ENCODE results near the gene ZNF581. TPM values are rescaled to one million over a fixed set of nuclear protein-coding genes. Genes with fewer than 3 reads are reported as not detected.

The ZNF581 gene
- total RNA-seq, 4 donors from 2014 or later, result 20.1 to 27.3 (median 22.8) TPM

- intact Hi-C loops (cut with DNase I; ENCODE audit: low total_unique reads), result no loop called here
- 62 to 68% methylated on average over 10 to 11 of the region's 11 CpGs for WGBS, 2 donors
- H3K4me3 ChIP-seq (ENCODE audit: low read depth, poor library complexity, severe bottlenecking), result no peak overlapping the region
- no peak for TF ChIP-seq POLR2A (IDR thresholded peaks at IDR 0.05)
- TF ChIP-seq, protein P1, sequence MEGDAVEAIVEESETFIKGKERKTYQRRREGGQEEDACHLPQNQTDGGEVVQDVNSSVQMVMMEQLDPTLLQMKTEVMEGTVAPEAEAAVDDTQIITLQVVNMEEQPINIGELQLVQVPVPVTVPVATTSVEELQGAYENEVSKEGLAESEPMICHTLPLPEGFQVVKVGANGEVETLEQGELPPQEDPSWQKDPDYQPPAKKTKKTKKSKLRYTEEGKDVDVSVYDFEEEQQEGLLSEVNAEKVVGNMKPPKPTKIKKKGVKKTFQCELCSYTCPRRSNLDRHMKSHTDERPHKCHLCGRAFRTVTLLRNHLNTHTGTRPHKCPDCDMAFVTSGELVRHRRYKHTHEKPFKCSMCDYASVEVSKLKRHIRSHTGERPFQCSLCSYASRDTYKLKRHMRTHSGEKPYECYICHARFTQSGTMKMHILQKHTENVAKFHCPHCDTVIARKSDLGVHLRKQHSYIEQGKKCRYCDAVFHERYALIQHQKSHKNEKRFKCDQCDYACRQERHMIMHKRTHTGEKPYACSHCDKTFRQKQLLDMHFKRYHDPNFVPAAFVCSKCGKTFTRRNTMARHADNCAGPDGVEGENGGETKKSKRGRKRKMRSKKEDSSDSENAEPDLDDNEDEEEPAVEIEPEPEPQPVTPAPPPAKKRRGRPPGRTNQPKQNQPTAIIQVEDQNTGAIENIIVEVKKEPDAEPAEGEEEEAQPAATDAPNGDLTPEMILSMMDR (IDR thresholded peaks at IDR 0.05), result no peak
- DNase-seq (ENCODE audit: low spot score in 2 of 2), result no peak
Observed at GRCh38 chr19:55667958-55668357, 24.5 kb downstream of the ZNF581 start.

DNA sequence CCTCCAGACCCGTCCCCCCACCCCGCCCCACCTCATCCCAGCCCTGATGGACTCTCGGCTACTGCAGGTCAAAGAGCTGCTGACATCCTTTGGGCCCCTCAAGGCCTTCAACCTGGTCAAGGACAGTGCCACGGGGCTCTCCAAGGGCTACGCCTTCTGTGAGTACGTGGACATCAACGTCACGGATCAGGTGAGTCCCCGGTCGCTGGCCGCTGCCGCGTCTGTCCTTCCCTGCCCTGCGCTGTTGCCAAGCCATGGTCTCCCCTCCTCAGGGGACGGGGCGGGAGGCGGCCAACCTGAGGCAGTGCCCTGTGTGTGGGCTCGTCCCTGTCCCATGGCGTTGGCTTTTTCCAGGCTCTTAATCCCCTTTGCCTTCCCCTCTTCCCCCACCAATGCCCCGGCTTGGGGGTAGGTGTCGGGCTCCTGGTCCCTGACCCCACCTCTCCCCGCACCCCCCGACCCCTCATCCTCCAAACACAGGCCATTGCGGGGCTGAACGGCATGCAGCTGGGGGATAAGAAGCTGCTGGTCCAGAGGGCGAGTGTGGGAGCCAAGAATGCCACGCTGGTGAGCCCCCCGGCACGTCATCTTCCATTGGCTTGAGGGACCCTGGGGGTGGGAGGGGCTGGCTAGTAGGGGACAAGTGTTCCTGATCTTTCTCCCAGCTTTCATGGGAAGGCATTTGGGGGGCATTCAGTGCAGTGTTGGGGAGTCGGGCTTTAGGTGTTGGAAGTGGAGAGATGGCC, 25.3 kb downstream of the ZNF581 start:
- DNase-seq (ENCODE audit: low spot score in 2 of 2), result no peak
- H3K4me3 ChIP-seq (ENCODE audit: low read depth, poor library complexity, severe bottlenecking), result no peak overlapping the region
- intact Hi-C loops (cut with DNase I; ENCODE audit: low total_unique reads), result no loop called here
- TF ChIP-seq, protein P1 (IDR thresholded peaks at IDR 0.05), result no peak
- no peak for TF ChIP-seq POLR2A (IDR thresholded peaks at IDR 0.05)
- 88 to 91% methylated on average over 30 of the region's 30 CpGs for WGBS, 2 donors

GRCh38 chr19:55669418-55670279, 26.2 kb downstream of the ZNF581 start:
- no peak overlapping the region for H3K4me3 ChIP-seq (ENCODE audit: low read depth, poor library complexity, severe bottlenecking)
- TF ChIP-seq POLR2A (IDR thresholded peaks at IDR 0.05), result no peak
- TF ChIP-seq, protein P1 (IDR thresholded peaks at IDR 0.05), result no peak
- no peak for DNase-seq (ENCODE audit: low spot score in 2 of 2)
- 86 to 87% methylated on average over 42 to 43 of the region's 43 CpGs for WGBS, 2 donors
- intact Hi-C loops (cut with DNase I; ENCODE audit: low total_unique reads), result loop anchor here (5.0 kb wide), 1 partner anchor 838 kb away; the partner anchor contains the start of gene ZNF471

DNA sequence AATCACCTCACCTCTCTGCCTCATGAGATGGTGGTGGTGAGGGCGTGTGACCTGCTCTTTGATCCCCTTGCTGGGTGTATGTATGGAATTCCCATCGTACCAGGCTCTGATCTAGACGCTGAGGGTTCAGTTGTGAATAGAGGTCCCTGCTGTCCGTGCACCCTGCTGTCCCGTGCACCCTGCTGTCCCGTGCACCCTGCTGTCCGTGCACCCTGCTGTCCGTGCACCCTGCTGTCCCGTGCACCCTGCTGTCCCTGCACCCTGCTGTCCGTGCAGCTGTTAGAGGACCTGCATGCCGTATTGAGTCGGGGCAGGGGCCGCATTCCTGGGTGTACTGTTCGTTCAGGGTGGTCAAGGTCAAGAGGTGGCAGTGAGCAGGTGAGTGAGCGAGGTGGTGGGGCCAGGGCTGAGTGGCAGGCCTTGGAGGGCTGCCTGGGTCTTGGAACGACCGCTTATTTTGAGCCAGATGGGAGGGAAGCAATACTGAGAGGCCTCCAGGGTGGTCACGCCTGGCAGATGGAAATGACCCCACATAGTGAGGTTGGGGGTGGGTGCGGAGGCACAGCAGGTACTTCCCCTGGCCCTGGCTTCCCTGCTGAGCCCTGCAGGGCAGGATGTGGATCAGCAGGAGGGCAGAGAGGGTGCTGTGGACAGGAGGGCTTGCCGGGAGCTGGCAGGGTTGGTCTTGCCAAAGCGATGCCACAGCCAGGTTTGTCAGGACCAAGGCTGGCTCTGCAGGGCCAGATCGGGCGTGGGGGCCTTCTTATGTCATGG, 27.0 kb downstream of the ZNF581 start:
- H3K4me3 ChIP-seq (ENCODE audit: low read depth, poor library complexity, severe bottlenecking), result no peak overlapping the region
- no peak for TF ChIP-seq POLR2A (IDR thresholded peaks at IDR 0.05)
- TF ChIP-seq, protein P1 (IDR thresholded peaks at IDR 0.05), result no peak
- DNase-seq (ENCODE audit: low spot score in 2 of 2), result no peak
- WGBS, 2 donors, result 81 to 84% methylated on average over 22 to 23 of the region's 23 CpGs
- intact Hi-C loops (cut with DNase I; ENCODE audit: low total_unique reads), result loop anchor here (5.0 kb wide), 1 partner anchor 837 kb away; the partner anchor contains the start of gene ZNF471

- WGBS, 2 donors, result 72 to 74% methylated on average over 2 of the region's 2 CpGs
- no peak for TF ChIP-seq POLR2A (IDR thresholded peaks at IDR 0.05)
- TF ChIP-seq, protein P1 (IDR thresholded peaks at IDR 0.05), result no peak
- no peak overlapping the region for H3K4me3 ChIP-seq (ENCODE audit: low read depth, poor library complexity, severe bottlenecking)
- intact Hi-C loops (cut with DNase I; ENCODE audit: low total_unique reads), result loop anchor here (5.0 kb wide), 1 partner anchor 836 kb away; the partner anchor contains the start of gene ZNF471
- no peak for DNase-seq (ENCODE audit: low spot score in 2 of 2)
Observed at GRCh38 chr19:55671054-55671378, 27.6 kb downstream of the ZNF581 start.
